Measurements from ENCODE around the gene SLC13A1.

DNA sequence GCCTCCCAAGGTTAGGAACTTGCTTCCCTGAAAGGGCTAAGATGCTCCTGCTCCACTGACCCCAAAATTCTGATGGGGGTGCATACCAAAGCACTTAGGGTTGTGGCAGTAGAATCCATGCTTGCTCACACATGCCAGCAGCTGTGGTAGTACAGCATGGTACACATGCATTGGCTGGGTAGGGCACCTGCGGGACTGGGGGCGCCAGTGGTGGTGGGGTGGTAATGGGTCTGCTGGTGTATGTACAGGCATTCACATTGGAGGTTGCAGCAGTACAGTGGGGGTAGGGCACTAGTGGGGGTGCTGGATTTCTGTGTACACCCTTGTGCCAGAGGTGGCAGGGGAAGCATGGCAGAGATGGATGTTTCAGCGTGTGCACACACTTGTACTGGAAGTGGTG is 132.0 kb downstream of the SLC13A1 start:
- TF ChIP-seq, protein P1, sequence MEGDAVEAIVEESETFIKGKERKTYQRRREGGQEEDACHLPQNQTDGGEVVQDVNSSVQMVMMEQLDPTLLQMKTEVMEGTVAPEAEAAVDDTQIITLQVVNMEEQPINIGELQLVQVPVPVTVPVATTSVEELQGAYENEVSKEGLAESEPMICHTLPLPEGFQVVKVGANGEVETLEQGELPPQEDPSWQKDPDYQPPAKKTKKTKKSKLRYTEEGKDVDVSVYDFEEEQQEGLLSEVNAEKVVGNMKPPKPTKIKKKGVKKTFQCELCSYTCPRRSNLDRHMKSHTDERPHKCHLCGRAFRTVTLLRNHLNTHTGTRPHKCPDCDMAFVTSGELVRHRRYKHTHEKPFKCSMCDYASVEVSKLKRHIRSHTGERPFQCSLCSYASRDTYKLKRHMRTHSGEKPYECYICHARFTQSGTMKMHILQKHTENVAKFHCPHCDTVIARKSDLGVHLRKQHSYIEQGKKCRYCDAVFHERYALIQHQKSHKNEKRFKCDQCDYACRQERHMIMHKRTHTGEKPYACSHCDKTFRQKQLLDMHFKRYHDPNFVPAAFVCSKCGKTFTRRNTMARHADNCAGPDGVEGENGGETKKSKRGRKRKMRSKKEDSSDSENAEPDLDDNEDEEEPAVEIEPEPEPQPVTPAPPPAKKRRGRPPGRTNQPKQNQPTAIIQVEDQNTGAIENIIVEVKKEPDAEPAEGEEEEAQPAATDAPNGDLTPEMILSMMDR (IDR thresholded peaks at IDR 0.05): no peak
- no peak for TF ChIP-seq EZH2 (IDR thresholded peaks at IDR 0.05)

Data from neural progenitor cell (in vitro differentiated cells).